Activated CD4-positive, alpha-beta memory T cell treated with anti-CD3 and anti-CD28 coated beads, Interleukin-2, amount 10 ng/mL, durations not matched to agents 7 days and 5 days (primary cell): ENCODE data around the gene RAX. TPM values are rescaled to one million over a fixed set of nuclear protein-coding genes. Genes with fewer than 3 reads are reported as not detected.
A peak's percentile ranks its signal among the peaks of the same experiment; 100 is the strongest.

Source experiments
- CTCF ChIA-PET: fragments of 350-600 bp; sonication (Branson Sonifier 250); formaldehyde crosslinking; loops from one replicate; lab custom pipeline; 2021; ENCODE audit warnings: antibody characterized with exemption, inconsistent platforms; lab: Charles Lee
- POLR2A ChIA-PET: fragments of 350-600 bp; sonication (Branson Sonifier 250); formaldehyde crosslinking; loops from one replicate; lab custom pipeline; 2021; ENCODE audit warnings: antibody characterized with exemption; lab: Charles Lee
- DNase-seq: peaks from one replicate; pipeline ENCODE4 v3.0.0-alpha.2; 2020
- H3K27ac Mint-ChIP-seq: one replicate; pipeline ENCODE4 v1.8.0; 2021; ENCODE audit warnings: mild to moderate bottlenecking, mixed read lengths
- H3K27me3 Mint-ChIP-seq: one replicate; pipeline ENCODE4 v1.8.0; 2021; ENCODE audit warnings: mixed read lengths
- H3K36me3 Mint-ChIP-seq: one replicate; pipeline ENCODE4 v1.8.0; 2021; ENCODE audit warnings: low read depth, mixed read lengths
- H3K4me1 Mint-ChIP-seq: one replicate; pipeline ENCODE4 v1.8.0; 2021; ENCODE audit warnings: mixed read lengths
- H3K4me3 Mint-ChIP-seq: one replicate; pipeline ENCODE4 v1.8.0; 2021; ENCODE audit warnings: mild to moderate bottlenecking, mixed read lengths
- H3K9me3 Mint-ChIP-seq: one replicate; pipeline ENCODE4 v1.8.0; 2021; ENCODE audit warnings: mixed read lengths
- total RNA-seq, 2 experiments: library from RNA; stranded (reverse); gene quantifications; one replicate each; pipeline ENCODE4 v1.2.3, GENCODE V29; 2021

Gene RAX
- total RNA-seq, 2 experiments from 2014 or later = 0.10 TPM; not detected in 1

DNA sequence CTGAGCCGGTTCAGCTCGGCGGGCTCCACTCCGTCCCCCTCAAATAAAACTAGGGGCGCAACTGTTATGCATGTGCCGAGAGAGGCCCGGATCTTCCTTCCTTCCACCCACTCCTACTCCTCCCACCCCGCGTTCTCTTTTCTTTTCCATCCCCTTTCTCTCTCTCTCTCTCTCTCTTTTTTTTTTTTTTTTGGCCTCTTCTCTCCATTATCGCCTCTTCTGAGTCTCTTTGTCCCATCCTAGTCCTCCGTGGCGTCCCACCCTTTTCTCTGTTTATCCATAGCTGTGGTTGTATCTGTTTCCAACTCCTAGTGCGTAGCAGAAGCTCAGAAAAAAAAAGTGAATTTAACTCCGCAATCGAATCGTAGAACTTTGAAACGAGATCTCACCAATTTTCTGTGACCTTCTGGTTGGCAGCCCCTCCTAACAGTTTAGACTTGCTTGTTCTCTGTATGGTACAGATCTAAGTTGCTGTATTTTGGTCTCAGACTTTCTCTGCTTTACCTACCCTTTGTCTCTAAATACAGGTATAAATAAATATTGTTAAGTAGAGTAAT is 3.6 kb downstream of the RAX start:
- H3K36me3 Mint-ChIP-seq = peaks cover 3% of the 10 kb centered on the region
- peaks cover 44% of the 10 kb centered on the region for H3K4me1 Mint-ChIP-seq
- CTCF ChIA-PET = interaction anchor here (0.6 to 1.7 kb wide), 4 partner anchors 13 to 526 kb away, joined by 3 to 9 read pairs (median 4); no protein-coding TSS in a partner anchor
- DNase-seq = no peak
- no peaks in the 10 kb centered on the region for H3K9me3 Mint-ChIP-seq
- POLR2A ChIA-PET = interaction anchor here (1.9 kb wide), 1 partner anchor 127 kb away, joined by 4 read pairs; no protein-coding TSS in a partner anchor
- peaks cover 85% of the 10 kb centered on the region for H3K27me3 Mint-ChIP-seq
- H3K27ac Mint-ChIP-seq = no peak overlapping the region
- H3K4me3 Mint-ChIP-seq = peak overlapping the region; percentile 26

GRCh38 chr18:59268721-59269562 is 4.3 kb downstream of the RAX start:
- Mint-ChIP-seq H3K27me3 (peaks cover 85% of the 10 kb centered on the region), H3K9me3 (no peaks in the 10 kb centered on the region), H3K27ac (no peak overlapping the region), H3K4me1 (peaks cover 42% of the 10 kb centered on the region), H3K4me3 (peak overlapping the region; percentile 26), H3K36me3 (peaks cover 3% of the 10 kb centered on the region)
- ChIA-PET POLR2A (interaction anchor here (0.5 to 1.9 kb wide), 2 partner anchors 126 to 161 kb away, joined by 3 to 4 read pairs; no protein-coding TSS in a partner anchor), CTCF (interaction anchor here (0.6 to 1.7 kb wide), 6 partner anchors 11 to 185 kb away, joined by 3 to 4 read pairs (median 3); no protein-coding TSS in a partner anchor)
- DNase-seq = peak; percentile 64

GRCh38 chr18:59268127-59268720 is 5.0 kb downstream of the RAX start:
- Mint-ChIP-seq H3K27me3 (peaks cover 86% of the 10 kb centered on the region), H3K36me3 (peaks cover 3% of the 10 kb centered on the region), H3K27ac (no peak overlapping the region), H3K4me1 (peaks cover 38% of the 10 kb centered on the region), H3K4me3 (peak overlapping the region; percentile 21), H3K9me3 (no peaks in the 10 kb centered on the region)
- no peak for DNase-seq
- POLR2A ChIA-PET = interaction anchor here (0.5 to 1.9 kb wide), 2 partner anchors 125 to 162 kb away, joined by 3 to 4 read pairs; no protein-coding TSS in a partner anchor
- CTCF ChIA-PET = interaction anchor here (1.1 to 1.7 kb wide), 3 partner anchors 20 to 184 kb away, joined by 3 to 4 read pairs (median 4); no protein-coding TSS in a partner anchor

- Mint-ChIP-seq H3K9me3 (no peaks in the 10 kb centered on the region), H3K4me1 (peaks cover 38% of the 10 kb centered on the region), H3K4me3 (no peak overlapping the region), H3K27ac (no peak overlapping the region), H3K36me3 (peaks cover 3% of the 10 kb centered on the region), H3K27me3 (peaks cover 92% of the 10 kb centered on the region)
- POLR2A ChIA-PET = no interaction called here
- DNase-seq = no peak
- CTCF ChIA-PET = interaction anchor here (1.1 to 1.5 kb wide), 2 partner anchors 19 to 134 kb away, joined by 3 to 4 read pairs; no protein-coding TSS in a partner anchor
Measured at GRCh38 chr18:59267503-59268126, 5.6 kb downstream of the RAX start.

DNA sequence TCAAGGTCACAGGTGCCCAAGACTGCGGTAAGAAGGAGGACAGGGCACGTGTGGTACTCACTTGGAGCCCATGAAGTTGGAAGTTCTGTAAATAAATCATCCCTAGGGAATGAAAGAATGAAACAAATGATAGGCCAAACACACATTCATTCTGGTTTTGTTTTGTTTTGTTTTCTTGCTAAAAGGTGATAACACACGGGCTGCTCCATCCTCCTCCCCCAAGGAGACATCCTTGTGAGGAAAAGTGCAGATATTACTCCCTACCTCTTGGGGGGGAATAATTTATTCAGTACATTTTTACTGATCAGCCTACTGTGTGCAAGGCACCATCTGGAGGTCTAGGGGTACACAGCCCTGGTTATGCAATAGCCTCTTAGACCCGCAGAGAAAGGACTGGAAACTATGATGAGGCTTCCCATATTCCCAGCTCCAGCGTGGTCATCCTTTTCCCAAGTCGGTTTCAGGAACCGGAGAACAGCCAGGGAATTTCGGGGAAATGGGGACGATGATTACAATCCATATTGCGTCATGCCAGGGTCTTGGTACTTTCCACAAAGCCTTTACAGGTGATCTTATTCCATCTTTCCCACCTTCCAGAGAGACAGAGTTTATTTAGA is 6.3 kb downstream of the RAX start:
- Mint-ChIP-seq H3K4me1 (peaks cover 37% of the 10 kb centered on the region), H3K27me3 (peaks cover 93% of the 10 kb centered on the region), H3K36me3 (peaks cover 3% of the 10 kb centered on the region), H3K4me3 (no peak overlapping the region), H3K9me3 (no peaks in the 10 kb centered on the region), H3K27ac (no peak overlapping the region)
- no peak for DNase-seq
- CTCF ChIA-PET = interaction anchor here (1.5 kb wide), 1 partner anchor 135 kb away, joined by 3 read pairs; no protein-coding TSS in a partner anchor
- POLR2A ChIA-PET = no interaction called here

DNA sequence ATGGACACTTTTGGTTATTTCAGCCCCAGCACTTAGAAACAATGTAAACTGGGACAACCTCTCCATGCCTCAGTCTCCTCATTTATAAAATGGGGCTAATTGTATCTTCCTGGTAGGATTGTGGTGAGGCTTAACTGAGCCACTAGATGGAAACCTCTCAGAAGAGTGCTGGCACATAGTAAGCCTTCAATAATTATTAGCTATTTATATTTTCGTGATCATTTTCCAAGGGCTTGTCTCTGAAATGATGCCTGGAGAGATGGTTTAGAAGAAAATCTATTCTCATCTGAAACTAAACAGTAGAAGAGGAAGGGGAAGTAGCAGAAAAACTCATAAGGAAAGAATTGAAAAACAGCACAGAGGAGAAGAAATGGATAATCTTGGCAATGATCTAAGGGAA is 6.8 kb downstream of the RAX start:
- ChIA-PET CTCF (interaction anchor here (0.8 kb wide), 1 partner anchor 176 kb away, joined by 3 read pairs; no protein-coding TSS in a partner anchor), POLR2A (no interaction called here)
- peaks cover 35% of the 10 kb centered on the region for H3K4me1 Mint-ChIP-seq
- H3K36me3 Mint-ChIP-seq = peaks cover 3% of the 10 kb centered on the region
- no peaks in the 10 kb centered on the region for H3K9me3 Mint-ChIP-seq
- H3K27me3 Mint-ChIP-seq = peaks cover 92% of the 10 kb centered on the region
- no peak overlapping the region for H3K4me3 Mint-ChIP-seq
- no peak for DNase-seq
- H3K27ac Mint-ChIP-seq = no peak overlapping the region

DNA sequence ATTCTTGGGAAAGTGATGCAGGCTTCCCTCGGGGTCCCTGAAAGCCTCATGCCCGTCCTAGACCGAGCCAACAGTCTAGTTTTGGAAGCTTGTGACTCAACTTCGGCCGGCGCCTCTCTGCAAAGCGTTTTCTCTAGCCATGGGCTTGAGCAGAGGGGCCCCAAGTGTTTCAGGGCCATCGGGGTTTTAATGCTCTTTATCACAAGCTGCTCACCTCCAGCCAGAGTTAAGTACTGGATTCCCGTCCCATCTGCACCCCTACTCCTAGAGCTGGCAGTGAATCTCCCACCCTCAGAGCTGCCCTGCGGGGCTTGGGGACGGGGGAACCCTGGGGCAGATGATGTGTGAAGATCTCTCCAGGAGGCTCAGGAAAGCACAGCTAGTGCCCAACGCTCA is 7.3 kb downstream of the RAX start:
- peak overlapping the region; percentile 67 for H3K4me3 Mint-ChIP-seq
- CTCF ChIA-PET = interaction anchor here (0.8 kb wide), 1 partner anchor 177 kb away, joined by 3 read pairs; no protein-coding TSS in a partner anchor
- H3K36me3 Mint-ChIP-seq = peaks cover 3% of the 10 kb centered on the region
- peaks cover 88% of the 10 kb centered on the region for H3K27me3 Mint-ChIP-seq
- no peaks in the 10 kb centered on the region for H3K9me3 Mint-ChIP-seq
- POLR2A ChIA-PET = no interaction called here
- no peak for DNase-seq
- peaks cover 35% of the 10 kb centered on the region for H3K4me1 Mint-ChIP-seq
- no peak overlapping the region for H3K27ac Mint-ChIP-seq

GRCh38 chr18:59265246-59265973 is 7.8 kb downstream of the RAX start:
- Mint-ChIP-seq H3K27me3 (peaks cover 87% of the 10 kb centered on the region), H3K27ac (no peak overlapping the region), H3K36me3 (peaks cover 3% of the 10 kb centered on the region), H3K9me3 (no peaks in the 10 kb centered on the region), H3K4me3 (peak overlapping the region; percentile 67), H3K4me1 (peaks cover 35% of the 10 kb centered on the region)
- POLR2A ChIA-PET = no interaction called here
- CTCF ChIA-PET = interaction anchor here (1.0 kb wide), 1 partner anchor 17 kb away, joined by 5 read pairs; no protein-coding TSS in a partner anchor
- peak; percentile 62 for DNase-seq

DNA sequence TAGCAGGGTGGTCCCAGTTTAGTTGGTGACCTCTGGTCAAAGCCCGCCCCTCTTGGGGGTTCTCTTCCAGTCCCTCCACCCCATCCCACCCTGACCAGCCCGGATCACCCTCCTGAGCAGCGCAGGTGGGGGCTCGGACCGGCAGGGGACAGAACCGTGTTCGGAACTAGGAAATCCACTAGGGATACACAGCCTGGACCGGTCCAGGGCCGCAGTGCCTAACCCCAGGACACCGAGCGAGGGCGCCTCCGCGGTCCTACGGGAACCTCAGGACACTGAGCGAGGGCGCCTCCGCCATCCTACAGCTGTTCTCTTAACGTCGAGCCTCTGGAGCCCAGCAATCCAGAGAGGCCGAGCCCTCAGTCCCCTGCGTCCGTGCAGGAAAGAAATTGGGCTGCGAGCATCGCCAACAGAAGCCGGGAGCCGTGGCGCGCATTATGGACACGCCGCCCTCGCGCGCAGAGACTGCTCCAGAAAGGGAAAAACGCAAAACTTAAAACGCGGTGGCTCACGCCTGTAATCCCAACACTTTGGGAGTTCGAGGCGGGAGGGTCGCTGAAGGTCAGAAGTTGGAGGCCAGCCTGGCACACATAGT is 8.5 kb downstream of the RAX start:
- ChIA-PET CTCF (interaction anchor here (1.0 kb wide), 1 partner anchor 16 kb away, joined by 5 read pairs; no protein-coding TSS in a partner anchor), POLR2A (no interaction called here)
- DNase-seq = no peak
- Mint-ChIP-seq H3K27me3 (peaks cover 87% of the 10 kb centered on the region), H3K4me3 (peak overlapping the region; percentile 67), H3K4me1 (peaks cover 34% of the 10 kb centered on the region), H3K36me3 (peaks cover 3% of the 10 kb centered on the region), H3K27ac (no peak overlapping the region), H3K9me3 (no peaks in the 10 kb centered on the region)

DNA sequence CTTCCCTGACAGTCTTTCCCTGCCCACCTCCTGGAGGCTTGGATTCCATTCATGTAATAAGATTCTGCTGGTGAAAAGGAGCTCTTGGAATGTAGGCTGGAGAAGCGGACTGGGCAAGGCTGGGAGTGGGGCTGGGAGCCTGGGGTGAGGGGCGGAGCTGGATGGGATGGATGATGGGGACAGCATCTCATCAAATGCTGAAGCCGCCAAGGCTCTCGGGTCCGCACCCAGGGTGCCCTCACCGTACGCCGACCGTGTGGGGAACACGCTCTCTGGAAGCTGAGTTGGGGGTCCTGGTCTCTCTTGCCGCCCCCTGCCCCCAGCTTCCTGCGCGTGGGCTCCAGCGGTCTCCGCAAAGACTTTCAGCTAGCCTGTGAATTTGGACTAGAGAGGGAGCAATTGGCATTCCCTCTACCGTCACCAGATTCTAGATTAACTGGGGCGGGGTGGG is 9.1 kb downstream of the RAX start:
- Mint-ChIP-seq H3K9me3 (no peaks in the 10 kb centered on the region), H3K27ac (no peak overlapping the region), H3K4me1 (peaks cover 29% of the 10 kb centered on the region), H3K27me3 (peaks cover 88% of the 10 kb centered on the region), H3K36me3 (peaks cover 3% of the 10 kb centered on the region), H3K4me3 (no peak overlapping the region)
- no peak for DNase-seq
- CTCF ChIA-PET = no interaction called here
- POLR2A ChIA-PET = no interaction called here

DNA sequence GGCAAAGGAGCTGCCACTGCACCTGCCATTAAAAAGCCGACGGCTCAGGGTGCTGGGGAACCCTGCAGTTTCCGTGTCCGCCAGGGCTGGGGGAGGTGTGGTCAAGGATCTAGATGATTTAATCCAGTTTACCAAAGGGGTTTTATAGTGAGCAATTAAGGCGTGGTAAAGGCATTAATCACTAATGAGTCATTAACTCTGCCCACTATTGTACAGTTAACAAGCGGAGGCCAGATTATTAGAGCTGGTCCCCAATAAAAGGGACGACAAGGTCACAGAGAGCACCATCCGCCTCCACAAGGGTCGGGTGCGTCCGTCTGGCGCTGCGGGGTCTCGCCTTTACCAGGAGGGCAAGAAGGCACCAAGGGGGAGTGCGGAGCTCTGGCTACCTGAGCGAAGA is 9.6 kb downstream of the RAX start:
- ChIA-PET CTCF (no interaction called here), POLR2A (no interaction called here)
- Mint-ChIP-seq H3K4me3 (no peak overlapping the region), H3K4me1 (peaks cover 26% of the 10 kb centered on the region), H3K36me3 (peaks cover 3% of the 10 kb centered on the region), H3K9me3 (no peaks in the 10 kb centered on the region), H3K27ac (no peak overlapping the region), H3K27me3 (peaks cover 87% of the 10 kb centered on the region)
- DNase-seq = no peak
